Stomach smooth muscle (tissue), 2 donors: Measurements from ENCODE around the gene GABBR2.

ENCODE experiments used
- H3K27ac ChIP-seq: one replicate; pipeline ENCODE4 v1.7.0; 2013; ENCODE audit warnings: mild to moderate bottlenecking, low read length, inconsistent platforms
- H3K27me3 ChIP-seq, 2 donors: one replicate each; pipeline ENCODE4 v1.7.0; 2013; ENCODE audit warnings: low read length in 2 of 2; ENCODE audit not compliant: insufficient read depth in 2 of 2, control insufficient read depth in 1 of 2
- H3K36me3 ChIP-seq, 2 donors: one replicate each; pipeline ENCODE4 v1.7.0; 2013; ENCODE audit warnings: low read length in 2 of 2; ENCODE audit not compliant: control insufficient read depth in 2 of 2, insufficient read depth in 2 of 2
- H3K4me1 ChIP-seq: one replicate; pipeline ENCODE4 v1.7.0; 2013; ENCODE audit warnings: low read length; ENCODE audit not compliant: control insufficient read depth, insufficient read depth
- H3K4me3 ChIP-seq, 2 donors: one replicate each; pipeline ENCODE4 v1.7.0; 2013; ENCODE audit warnings: low read length in 2 of 2
- H3K9ac ChIP-seq, 2 donors: one replicate each; pipeline ENCODE4 v1.7.0; 2013; ENCODE audit warnings: low read length in 2 of 2, mild to moderate bottlenecking in 1 of 2
- H3K9me3 ChIP-seq, 2 donors: one replicate each; pipeline ENCODE4 v1.7.0; 2013; ENCODE audit warnings: low read length in 2 of 2; ENCODE audit not compliant: control insufficient read depth in 2 of 2
- donor health status: healthy.
- donor health status: Pancreatic carcinoma.

Gene GABBR2

DNA sequence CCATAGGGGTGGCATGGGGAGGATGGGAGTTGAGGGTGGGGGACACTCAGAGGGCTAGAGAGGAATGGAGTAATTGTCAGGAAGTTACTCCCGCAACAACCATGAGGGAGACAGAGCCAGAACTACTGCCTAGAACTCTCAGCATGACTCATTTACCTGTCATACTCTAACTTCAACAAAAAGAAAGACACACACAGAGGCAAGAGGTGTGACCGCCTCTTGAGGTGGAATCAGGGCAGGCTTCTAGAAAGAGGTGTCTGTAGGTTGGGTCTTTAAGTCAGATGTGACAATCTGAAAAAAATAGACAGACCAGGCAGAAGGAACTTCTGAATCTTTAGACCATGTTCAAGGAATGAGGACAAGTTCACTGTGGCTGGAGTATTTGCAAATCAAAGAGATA is 73.4 kb downstream of the GABBR2 start:
- H3K36me3 ChIP-seq, result no peaks in the 10 kb centered on the region
- no peak overlapping the region for H3K9ac ChIP-seq
- H3K4me1 ChIP-seq, result no peaks in the 10 kb centered on the region
- no peaks in the 10 kb centered on the region for H3K9me3 ChIP-seq
- H3K27me3 ChIP-seq, result peaks cover 0 to 2% of the 10 kb centered on the region in 2 donors
- H3K4me3 ChIP-seq, result no peak overlapping the region
- H3K27ac ChIP-seq, result no peak overlapping the region

DNA sequence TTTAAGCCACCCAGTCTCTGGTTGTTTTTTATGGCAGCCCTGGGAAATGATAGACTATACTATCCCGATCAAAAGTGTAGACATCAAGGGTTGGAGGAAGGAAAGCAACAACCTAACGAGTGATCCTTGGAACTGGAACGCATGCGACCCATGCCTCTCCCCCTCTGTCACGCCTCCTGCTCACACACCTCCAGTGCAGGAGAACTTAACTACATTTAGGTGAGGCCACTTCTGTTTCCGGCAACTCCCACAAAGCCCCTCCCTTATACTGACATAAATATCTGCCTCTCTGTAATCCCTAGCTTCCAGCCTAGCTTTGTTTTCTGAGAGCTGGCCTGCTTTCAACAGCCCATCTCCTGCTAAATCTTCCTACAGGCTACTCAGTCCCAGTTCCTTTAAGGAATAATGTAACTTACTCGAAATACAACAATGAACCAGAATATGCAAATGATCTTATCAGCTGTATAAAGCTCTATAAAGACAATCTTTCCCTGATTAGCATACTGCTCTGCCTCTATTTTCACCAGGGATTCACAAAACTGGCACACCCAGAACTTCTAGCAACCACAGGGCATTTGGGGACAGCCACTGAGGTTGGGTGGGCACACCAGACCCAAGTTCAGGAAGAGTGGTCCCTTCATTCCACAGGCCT is 73.9 kb downstream of the GABBR2 start:
- no peak overlapping the region for H3K4me3 ChIP-seq
- no peak overlapping the region for H3K9ac ChIP-seq
- peaks cover 0 to 2% of the 10 kb centered on the region in 2 donors for H3K27me3 ChIP-seq
- no peaks in the 10 kb centered on the region for H3K36me3 ChIP-seq
- H3K27ac ChIP-seq, result no peak overlapping the region
- H3K4me1 ChIP-seq, result no peaks in the 10 kb centered on the region
- H3K9me3 ChIP-seq, result no peaks in the 10 kb centered on the region

- Histone ChIP-seq H3K4me3 (no peak overlapping the region), H3K27me3 (peaks cover 0 to 3% of the 10 kb centered on the region in 2 donors), H3K27ac (no peak overlapping the region), H3K9ac (no peak overlapping the region), H3K9me3 (no peaks in the 10 kb centered on the region), H3K4me1 (no peaks in the 10 kb centered on the region), H3K36me3 (no peaks in the 10 kb centered on the region)
Observed at GRCh38 chr9:98632839-98633238, 75.9 kb downstream of the GABBR2 start.

DNA sequence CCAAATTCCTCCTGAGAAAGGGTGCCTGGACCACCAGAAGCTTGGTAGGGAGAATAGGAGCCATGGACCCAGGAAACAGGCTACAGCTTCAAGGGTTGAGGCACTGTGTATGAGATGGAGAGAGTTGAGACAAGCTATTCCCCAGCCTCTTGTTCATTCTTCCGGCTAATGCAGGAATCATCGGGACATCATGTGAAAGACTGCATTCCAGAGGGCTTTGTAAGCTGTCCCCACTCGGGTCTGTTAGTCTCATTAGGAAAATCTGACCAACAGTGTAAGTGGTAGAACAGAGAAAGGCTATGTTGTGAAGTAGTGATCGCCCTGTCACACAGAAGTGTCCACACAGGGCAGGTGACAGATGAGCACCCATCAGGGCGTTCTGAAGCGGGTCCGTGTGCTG is 81.4 kb downstream of the GABBR2 start:
- peaks cover 9 to 12% of the 10 kb centered on the region in 2 donors for H3K27me3 ChIP-seq

DNA sequence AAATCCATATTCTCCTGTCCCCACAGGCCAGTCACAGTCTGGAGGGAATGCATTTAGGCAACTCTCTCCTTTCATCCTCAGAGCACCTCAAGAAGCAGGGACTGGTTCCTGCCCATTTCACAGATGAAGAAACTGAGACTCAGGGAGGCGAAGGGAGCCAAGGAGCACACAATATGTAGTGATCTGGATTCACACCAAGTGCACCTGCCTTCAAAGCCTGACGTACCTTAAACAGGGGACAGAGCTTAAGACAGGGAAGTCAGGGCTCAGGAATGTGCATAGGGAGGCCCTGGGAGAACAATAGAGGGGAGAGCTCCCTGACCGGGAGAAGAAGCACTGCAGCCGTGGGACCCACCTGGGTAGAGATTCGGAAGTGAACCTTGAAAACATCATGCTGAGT is 83.0 kb downstream of the GABBR2 start:
- no peak overlapping the region for H3K27ac ChIP-seq
- peaks cover 9 to 12% of the 10 kb centered on the region in 2 donors for H3K27me3 ChIP-seq
- H3K4me3 ChIP-seq, result no peak overlapping the region
- no peak overlapping the region for H3K9ac ChIP-seq
- no peaks in the 10 kb centered on the region for H3K9me3 ChIP-seq
- no peaks in the 10 kb centered on the region for H3K4me1 ChIP-seq
- no peaks in the 10 kb centered on the region for H3K36me3 ChIP-seq

More for the DNA sequence above, 81.4 kb downstream of the GABBR2 start:
- Histone ChIP-seq H3K4me1 (no peaks in the 10 kb centered on the region), H3K36me3 (no peaks in the 10 kb centered on the region), H3K4me3 (no peak overlapping the region), H3K9me3 (no peaks in the 10 kb centered on the region), H3K9ac (no peak overlapping the region), H3K27ac (no peak overlapping the region)

GRCh38 chr9:98619788-98620187 is 88.9 kb downstream of the GABBR2 start:
- Histone ChIP-seq H3K9me3 (no peaks in the 10 kb centered on the region), H3K27me3 (peaks cover under 1 to 4% of the 10 kb centered on the region in 2 donors), H3K4me1 (no peaks in the 10 kb centered on the region), H3K9ac (no peak overlapping the region), H3K36me3 (no peaks in the 10 kb centered on the region), H3K4me3 (no peak overlapping the region), H3K27ac (no peak overlapping the region)

- Histone ChIP-seq H3K36me3 (no peaks in the 10 kb centered on the region), H3K4me3 (no peak overlapping the region), H3K4me1 (no peaks in the 10 kb centered on the region), H3K9me3 (no peaks in the 10 kb centered on the region), H3K9ac (no peak overlapping the region), H3K27me3 (peaks cover 0 to 2% of the 10 kb centered on the region in 2 donors), H3K27ac (no peak overlapping the region)
Observed at GRCh38 chr9:98615633-98616032, 93.1 kb downstream of the GABBR2 start.

- Histone ChIP-seq H3K27me3 (peaks cover 0 to 2% of the 10 kb centered on the region in 2 donors), H3K4me1 (no peaks in the 10 kb centered on the region), H3K9ac (no peak overlapping the region), H3K36me3 (no peaks in the 10 kb centered on the region), H3K4me3 (no peak overlapping the region), H3K27ac (no peak overlapping the region), H3K9me3 (no peaks in the 10 kb centered on the region)
Observed at GRCh38 chr9:98614941-98615340, 93.8 kb downstream of the GABBR2 start.

DNA sequence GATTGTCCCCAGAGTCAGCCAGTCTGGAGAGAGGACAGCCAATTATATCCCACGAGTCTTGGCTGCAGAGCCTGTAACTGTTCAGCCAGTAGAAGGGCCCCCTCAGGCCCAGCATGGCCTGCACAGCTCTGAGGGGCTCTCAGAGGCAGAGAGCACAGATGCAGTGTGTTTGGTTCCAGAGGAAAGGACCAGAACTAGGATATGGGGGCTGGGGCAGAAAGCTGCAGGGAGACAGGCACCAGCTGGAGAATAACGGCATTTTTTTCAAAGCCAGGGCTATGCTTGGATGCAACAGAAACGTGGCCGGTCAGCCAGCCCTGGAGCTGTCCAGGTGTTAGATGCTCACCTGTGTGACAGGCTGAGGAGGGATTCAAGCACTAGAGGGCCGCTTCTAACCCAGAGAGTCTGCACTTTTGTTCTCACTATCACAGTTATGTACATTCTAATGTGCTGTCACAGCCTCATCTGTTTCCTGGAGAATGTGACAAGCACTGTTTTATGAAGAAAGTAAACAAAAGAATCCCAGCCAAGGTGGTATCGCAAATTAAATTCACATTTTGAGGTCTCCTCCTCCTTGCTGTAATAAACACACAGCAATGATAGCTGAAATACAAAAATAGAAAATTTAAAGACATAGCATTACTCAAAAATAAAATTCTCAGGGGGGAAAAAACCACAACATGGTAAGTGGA is 96.5 kb downstream of the GABBR2 start:
- no peaks in the 10 kb centered on the region for H3K4me1 ChIP-seq
- H3K36me3 ChIP-seq, result no peaks in the 10 kb centered on the region
- H3K4me3 ChIP-seq, result no peak overlapping the region
- no peaks in the 10 kb centered on the region for H3K27me3 ChIP-seq
- no peak overlapping the region for H3K9ac ChIP-seq
- H3K27ac ChIP-seq, result no peak overlapping the region
- H3K9me3 ChIP-seq, result no peaks in the 10 kb centered on the region

DNA sequence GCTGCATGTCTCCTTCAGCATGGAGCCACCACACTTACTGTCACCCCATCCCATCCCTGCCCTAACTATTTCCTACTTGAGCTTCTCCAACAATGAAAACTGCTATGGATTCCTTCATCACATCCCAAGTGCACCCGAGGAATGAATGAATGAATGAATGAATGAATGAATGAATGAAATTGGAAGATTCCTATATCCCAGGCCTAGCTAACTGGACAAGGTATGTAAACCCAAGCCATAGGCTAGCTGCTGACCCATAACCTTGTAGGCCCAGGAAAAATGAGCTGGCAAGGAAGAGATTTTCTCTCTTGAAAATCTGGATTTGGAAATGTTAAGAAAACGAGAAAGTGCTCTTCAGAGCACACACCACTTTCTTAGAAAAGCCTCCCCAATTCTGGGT is 97.4 kb downstream of the GABBR2 start:
- Histone ChIP-seq H3K4me3 (no peak overlapping the region), H3K4me1 (no peaks in the 10 kb centered on the region), H3K36me3 (no peaks in the 10 kb centered on the region), H3K27me3 (no peaks in the 10 kb centered on the region), H3K9me3 (no peaks in the 10 kb centered on the region), H3K27ac (no peak overlapping the region), H3K9ac (no peak overlapping the region)

DNA sequence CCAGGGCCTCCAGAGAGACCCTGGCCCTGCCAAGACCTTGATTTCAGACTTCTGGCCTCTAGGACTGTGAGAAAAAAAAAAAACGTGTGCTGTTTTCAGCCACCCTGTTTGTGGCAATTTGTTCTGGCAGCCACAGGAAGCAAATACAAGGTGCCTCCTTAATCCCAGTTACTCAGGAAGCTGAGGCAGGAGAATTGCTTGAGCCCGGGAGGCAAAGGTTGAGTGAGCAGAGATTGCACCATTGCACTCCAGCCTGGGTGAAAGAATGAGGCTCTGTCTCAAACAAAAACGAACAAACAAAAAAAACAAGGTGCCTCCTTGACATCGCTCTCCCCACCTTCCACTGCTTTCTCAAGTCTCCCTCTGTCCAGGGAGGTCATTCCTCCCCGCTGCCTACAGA is 98.0 kb downstream of the GABBR2 start:
- Histone ChIP-seq H3K9me3 (no peaks in the 10 kb centered on the region), H3K27me3 (no peaks in the 10 kb centered on the region), H3K4me1 (no peaks in the 10 kb centered on the region), H3K36me3 (no peaks in the 10 kb centered on the region), H3K27ac (no peak overlapping the region), H3K4me3 (no peak overlapping the region), H3K9ac (no peak overlapping the region)
